NT2/D1 (cell line): ENCODE measurements around the gene AKT1.

ENCODE experiments used
- DNase-seq: peaks from one replicate; pipeline ENCODE4 v3.0.0-alpha.2; 2011; ENCODE audit warnings: low read depth, low spot score
- H3K27me3 ChIP-seq: 2 replicates; pipeline ENCODE4 v1.6.0; 2011; ENCODE audit warnings: mild to moderate bottlenecking; ENCODE audit not compliant: insufficient read length, insufficient read depth
- H3K36me3 ChIP-seq: 2 replicates; pipeline ENCODE4 v1.6.1; 2011; ENCODE audit warnings: mild to moderate bottlenecking, low read length, mixed read lengths; ENCODE audit not compliant: insufficient read depth, insufficient read length
- H3K4me1 ChIP-seq: 2 replicates; pipeline ENCODE4 v1.5.1; 2011; ENCODE audit not compliant: insufficient read depth, insufficient read length
- H3K4me3 ChIP-seq: 2 replicates; pipeline ENCODE4 v1.5.1; 2011; ENCODE audit warnings: low read depth; ENCODE audit not compliant: insufficient read length
- H3K9ac ChIP-seq: 2 replicates; pipeline ENCODE4 v1.6.0; 2011; ENCODE audit warnings: low read depth; ENCODE audit not compliant: insufficient read length
- H3K9me3 ChIP-seq: 2 replicates; pipeline ENCODE4 v1.5.1; 2011; ENCODE audit warnings: mild to moderate bottlenecking, low read length; ENCODE audit not compliant: insufficient read depth
- SUZ12 ChIP-seq: IDR thresholded peaks from 2 replicates; pipeline ENCODE4 v1.6.1; 2011; ENCODE audit not compliant: insufficient read length, insufficient read depth; ENCODE audit errors: extremely low read depth
- YY1 ChIP-seq: IDR thresholded peaks from 2 replicates; pipeline ENCODE4 v1.6.1; 2011; ENCODE audit not compliant: insufficient read length, insufficient read depth
- ZNF274 ChIP-seq: IDR thresholded peaks from 2 replicates; pipeline ENCODE4 v1.6.1; 2011; ENCODE audit warnings: mild to moderate bottlenecking, low read depth, low read length

AKT1 gene

GRCh38 chr14:104756477-104757237, 38.9 kb downstream of the AKT1 start:
- Histone ChIP-seq H3K9me3 (peaks cover 5% of the 10 kb centered on the region; the same call in 1 of the 2 replicates), H3K4me1 (peaks cover 16% of the 10 kb centered on the region), H3K4me3 (no peak overlapping the region), H3K27me3 (no peaks in the 10 kb centered on the region), H3K36me3 (peaks cover 74% of the 10 kb centered on the region), H3K9ac (no peak overlapping the region)
- TF ChIP-seq SUZ12 (no peak), YY1 (no peak), ZNF274 (no peak)
- no peak for DNase-seq

DNA sequence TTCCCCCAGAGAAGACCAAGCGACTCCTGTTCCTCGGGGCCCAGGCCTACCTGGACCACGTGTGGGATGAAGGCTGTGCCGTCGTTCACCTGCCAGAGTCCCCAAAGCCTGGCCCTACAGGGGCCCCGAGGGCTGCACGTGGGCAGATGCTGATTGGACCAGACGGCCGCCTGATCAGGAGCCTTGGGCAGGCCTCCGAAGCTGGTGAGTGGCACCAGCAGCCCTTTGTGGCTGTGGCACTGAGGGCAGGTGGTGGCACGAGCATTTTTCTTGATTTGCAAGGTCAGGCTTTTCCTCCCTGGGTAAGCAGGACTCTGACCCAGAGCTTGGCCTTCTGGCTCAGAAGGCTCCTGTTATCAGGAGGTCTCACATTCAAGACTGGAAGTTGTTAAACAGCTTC, 39.9 kb downstream of the AKT1 start:
- H3K36me3 ChIP-seq = peaks cover 66% of the 10 kb centered on the region
- peaks cover 13% of the 10 kb centered on the region for H3K4me1 ChIP-seq
- TF ChIP-seq SUZ12 = no peak
- no peak for TF ChIP-seq ZNF274
- TF ChIP-seq YY1 = no peak
- peaks cover 15% of the 10 kb centered on the region; the same call in 1 of the 2 replicates for H3K9me3 ChIP-seq
- no peaks in the 10 kb centered on the region for H3K27me3 ChIP-seq
- DNase-seq = no peak
- H3K9ac ChIP-seq = no peak overlapping the region
- no peak overlapping the region for H3K4me3 ChIP-seq

DNA sequence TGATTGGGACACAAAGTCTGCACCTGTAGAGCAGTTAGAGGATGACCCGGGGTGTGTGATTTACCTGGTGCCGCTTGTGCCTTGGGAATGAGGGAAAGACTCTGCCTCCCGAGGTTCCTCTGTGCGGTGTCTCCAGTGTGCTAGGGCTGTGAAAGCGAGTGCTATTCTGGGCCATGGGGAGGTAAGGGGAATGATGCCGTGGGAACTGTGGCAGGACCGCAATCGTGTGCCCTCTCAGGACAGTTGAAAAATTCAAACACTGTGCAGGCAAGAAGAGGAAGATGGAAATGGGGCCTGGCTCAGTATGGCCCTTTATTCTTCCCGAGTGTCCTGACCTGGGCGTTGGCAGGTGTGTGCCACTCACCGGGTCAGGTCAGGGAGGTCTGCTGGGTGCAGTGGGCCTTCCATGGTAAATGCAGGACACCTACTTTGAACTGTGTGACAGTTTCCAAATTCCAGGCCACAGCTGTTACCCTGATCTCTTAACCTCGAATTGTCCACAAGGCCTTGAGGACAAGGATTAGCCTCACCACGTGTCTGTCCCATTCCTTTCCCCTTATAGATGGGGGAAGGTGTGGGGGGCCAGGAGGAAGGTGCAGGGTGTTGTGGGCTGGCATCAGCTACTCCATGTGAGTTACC, 41.2 kb downstream of the AKT1 start:
- Histone ChIP-seq H3K36me3 (peaks cover 53% of the 10 kb centered on the region), H3K27me3 (no peaks in the 10 kb centered on the region), H3K4me1 (peaks cover 13% of the 10 kb centered on the region), H3K9ac (peak overlapping the region; percentile 99), H3K9me3 (peaks cover 27% of the 10 kb centered on the region; the same call in 1 of the 2 replicates), H3K4me3 (peak overlapping the region; percentile 91)
- DNase-seq = no peak
- TF ChIP-seq ZNF274 (no peak), YY1 (no peak), SUZ12 (no peak)

GRCh38 chr14:104753528-104754212, 41.9 kb downstream of the AKT1 start:
- TF ChIP-seq SUZ12 (no peak), ZNF274 (no peak), YY1 (no peak)
- DNase-seq = no peak
- Histone ChIP-seq H3K36me3 (peaks cover 47% of the 10 kb centered on the region), H3K9ac (peak overlapping the region; percentile 99), H3K9me3 (peaks cover 27% of the 10 kb centered on the region; the same call in 1 of the 2 replicates), H3K4me1 (peaks cover 18% of the 10 kb centered on the region), H3K27me3 (no peaks in the 10 kb centered on the region), H3K4me3 (peak overlapping the region; percentile 91)

DNA sequence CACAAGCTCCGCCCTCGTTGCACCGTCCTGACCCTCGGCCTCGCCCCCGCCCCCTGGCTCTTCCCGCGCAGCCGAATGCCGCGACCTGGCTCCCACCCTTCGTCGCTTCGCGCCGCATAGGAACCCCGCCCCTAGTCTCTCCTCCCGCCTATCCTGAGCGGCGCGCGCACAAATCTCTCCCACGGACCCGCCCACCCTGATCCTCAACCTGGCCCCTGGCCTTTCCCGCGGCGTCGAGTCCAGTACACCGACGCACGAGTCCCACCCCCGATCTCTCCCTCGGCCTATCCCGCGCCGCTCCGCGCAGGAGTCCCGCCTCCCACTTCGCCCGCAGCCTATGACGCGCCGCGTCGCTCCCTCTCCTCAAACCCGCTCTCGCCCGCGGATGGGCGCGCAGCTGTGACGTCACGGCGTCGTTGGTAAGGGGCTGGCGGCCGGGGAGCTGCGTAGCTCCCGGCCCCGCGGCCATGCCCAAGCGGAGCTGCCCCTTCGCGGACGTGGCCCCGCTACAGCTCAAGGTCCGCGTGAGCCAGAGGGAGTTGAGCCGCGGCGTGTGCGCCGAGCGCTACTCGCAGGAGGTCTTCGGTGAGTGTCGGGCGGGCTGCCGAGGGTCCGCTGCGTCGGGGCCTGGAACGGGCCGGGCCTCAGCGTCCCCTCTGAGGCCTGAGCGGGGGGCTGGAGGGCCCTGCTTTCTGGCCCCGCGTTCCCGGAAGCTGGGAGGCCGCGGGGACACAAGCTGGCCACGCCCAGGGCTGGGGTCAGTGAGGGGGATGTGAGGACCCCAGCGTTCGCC, 42.6 kb downstream of the AKT1 start, which contains the start of gene SIVA1:
TSS of gene SIVA1 (plus strand) at position 413 of the 793 bp plus-strand sequence. CDS start at position 468, 55 bp downstream.
- no peaks in the 10 kb centered on the region for H3K27me3 ChIP-seq
- peak within 1 kb of the TSS; percentile 91 for H3K4me3 ChIP-seq
- H3K36me3 ChIP-seq = peaks cover 41% of the 10 kb centered on the region
- no peak for TF ChIP-seq SUZ12
- no peak for TF ChIP-seq ZNF274
- no peak for TF ChIP-seq YY1
- peak; percentile 97 for DNase-seq
- peaks cover 27% of the 10 kb centered on the region; the same call in 1 of the 2 replicates for H3K9me3 ChIP-seq
- peaks cover 21% of the 10 kb centered on the region for H3K4me1 ChIP-seq
- H3K9ac ChIP-seq = peak within 1 kb of the TSS; percentile 99

DNA sequence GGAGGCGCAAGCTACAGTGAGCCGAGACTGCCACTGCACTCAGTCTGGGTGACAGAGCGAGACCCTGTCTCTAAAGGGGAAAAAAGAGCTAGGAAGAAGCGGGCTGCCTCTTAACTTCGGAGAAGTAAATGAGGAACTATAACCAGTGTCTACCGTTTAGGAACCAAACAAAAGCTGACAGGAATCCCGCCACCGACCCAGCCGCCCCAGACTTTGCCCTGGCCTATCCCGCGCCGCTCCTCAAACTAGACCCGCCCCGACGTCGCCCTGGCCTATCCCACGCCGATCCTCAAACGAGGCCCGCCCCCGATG, 43.2 kb downstream of the AKT1 start:
- H3K4me3 ChIP-seq = peak overlapping the region; percentile 31
- peaks cover 35% of the 10 kb centered on the region for H3K36me3 ChIP-seq
- DNase-seq = no peak
- H3K9ac ChIP-seq = peak overlapping the region; percentile 52
- peaks cover 23% of the 10 kb centered on the region for H3K4me1 ChIP-seq
- peaks cover 27% of the 10 kb centered on the region; the same call in 1 of the 2 replicates for H3K9me3 ChIP-seq
- no peaks in the 10 kb centered on the region for H3K27me3 ChIP-seq
- TF ChIP-seq SUZ12 = no peak
- TF ChIP-seq YY1 = no peak
- no peak for TF ChIP-seq ZNF274
